ENCODE data around the gene TFCP2.

TFCP2 gene

DNA sequence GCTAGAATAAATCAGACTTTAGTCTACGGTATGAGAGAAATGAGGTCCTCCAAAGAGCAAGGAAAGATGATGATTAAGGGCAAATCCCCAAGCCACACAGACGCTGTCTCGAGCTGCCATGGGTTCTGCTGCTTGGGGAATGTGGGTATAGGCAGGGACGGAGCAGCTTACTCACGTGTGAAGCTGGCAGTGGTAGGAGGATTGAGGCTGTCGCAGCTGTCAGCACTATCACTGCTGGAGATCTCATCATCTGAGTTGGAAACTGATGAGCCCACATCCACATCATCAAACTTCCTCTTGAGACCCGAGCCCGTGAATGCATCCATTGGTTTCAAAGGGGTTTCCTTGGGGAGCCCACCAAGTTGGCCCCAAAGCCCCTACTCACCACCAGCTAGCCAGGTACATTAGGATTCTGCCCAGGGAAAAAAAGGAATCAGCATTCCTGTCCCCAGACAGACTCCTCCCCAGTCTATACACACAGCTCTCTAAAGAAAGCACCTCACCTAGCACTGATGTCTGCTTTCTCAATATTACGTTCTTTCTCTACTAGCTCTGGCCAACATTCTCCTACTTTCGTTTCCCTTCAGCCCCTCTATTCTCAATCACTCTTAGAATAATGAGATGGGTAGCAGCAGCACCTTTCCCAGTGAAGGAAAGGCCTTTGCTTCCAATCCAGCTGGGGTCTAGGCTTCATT, 96.6 kb downstream of the TFCP2 start:
- H3K27ac ChIP-seq (ENCODE audit: low read depth in 2 of 2, low read length in 2 of 2): no peak overlapping the region
- no peak overlapping the region for H3K4me3 ChIP-seq (ENCODE audit: low read length in 2 of 2)
- no peak overlapping the region for H3K9ac ChIP-seq (ENCODE audit: low read depth in 1 of 2, low read length in 2 of 2)
- H3K27me3 ChIP-seq (ENCODE audit: control insufficient read depth in 2 of 2, insufficient read depth in 2 of 2, low read length in 2 of 2): no peaks in the 10 kb centered on the region
- H3K4me1 ChIP-seq (ENCODE audit: control insufficient read depth in 2 of 2, insufficient read depth in 2 of 2, low read length in 2 of 2): peaks cover 0 to 3% of the 10 kb centered on the region in 2 donors
- H3K9me3 ChIP-seq (ENCODE audit: control insufficient read depth in 2 of 2, low read length in 2 of 2): no peaks in the 10 kb centered on the region
- H3K36me3 ChIP-seq (ENCODE audit: control insufficient read depth in 2 of 2, insufficient read depth in 2 of 2, low read length in 2 of 2): peaks cover 14 to 19% of the 10 kb centered on the region in 2 donors

DNA sequence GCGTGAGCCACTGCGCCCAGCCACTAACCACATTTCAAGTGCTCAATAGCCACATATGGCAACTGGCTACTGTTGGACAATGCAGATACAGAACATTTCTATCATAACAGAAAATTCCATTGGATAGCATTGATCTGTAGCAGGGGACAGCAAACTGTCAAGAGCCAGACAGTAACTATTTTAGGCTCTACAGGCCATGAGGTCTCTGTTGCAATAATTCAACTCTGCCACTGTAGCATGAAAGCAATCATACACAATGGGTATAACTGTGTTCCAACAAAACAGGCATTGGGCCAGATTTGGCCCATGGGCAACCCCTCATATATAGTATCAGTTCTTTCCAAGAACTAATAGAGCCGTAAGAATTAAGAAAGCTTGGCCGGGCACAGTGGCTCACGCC, 97.5 kb downstream of the TFCP2 start:
- Histone ChIP-seq H3K36me3 (ENCODE audit: control insufficient read depth in 2 of 2, insufficient read depth in 2 of 2, low read length in 2 of 2) (peaks cover 19 to 24% of the 10 kb centered on the region in 2 donors), H3K27me3 (ENCODE audit: control insufficient read depth in 2 of 2, insufficient read depth in 2 of 2, low read length in 2 of 2) (no peaks in the 10 kb centered on the region), H3K27ac (ENCODE audit: low read depth in 2 of 2, low read length in 2 of 2) (no peak overlapping the region), H3K4me1 (ENCODE audit: control insufficient read depth in 2 of 2, insufficient read depth in 2 of 2, low read length in 2 of 2) (peaks cover 0 to 3% of the 10 kb centered on the region in 2 donors), H3K9me3 (ENCODE audit: control insufficient read depth in 2 of 2, low read length in 2 of 2) (no peaks in the 10 kb centered on the region), H3K4me3 (ENCODE audit: low read length in 2 of 2) (no peak overlapping the region), H3K9ac (ENCODE audit: low read depth in 1 of 2, low read length in 2 of 2) (no peak overlapping the region)

- H3K9me3 ChIP-seq (ENCODE audit: control insufficient read depth in 2 of 2, low read length in 2 of 2): no peaks in the 10 kb centered on the region
- peaks cover 40 to 43% of the 10 kb centered on the region in 2 donors for H3K36me3 ChIP-seq (ENCODE audit: control insufficient read depth in 2 of 2, insufficient read depth in 2 of 2, low read length in 2 of 2)
- H3K27me3 ChIP-seq (ENCODE audit: control insufficient read depth in 2 of 2, insufficient read depth in 2 of 2, low read length in 2 of 2): no peaks in the 10 kb centered on the region
- H3K4me3 ChIP-seq (ENCODE audit: low read length in 2 of 2): no peak overlapping the region
- no peak overlapping the region for H3K27ac ChIP-seq (ENCODE audit: low read depth in 2 of 2, low read length in 2 of 2)
- H3K9ac ChIP-seq (ENCODE audit: low read depth in 1 of 2, low read length in 2 of 2): no peak overlapping the region
- H3K4me1 ChIP-seq (ENCODE audit: control insufficient read depth in 2 of 2, insufficient read depth in 2 of 2, low read length in 2 of 2): no peaks in the 10 kb centered on the region
Observed at GRCh38 chr12:51071663-51072062, 101.3 kb downstream of the TFCP2 start.

DNA sequence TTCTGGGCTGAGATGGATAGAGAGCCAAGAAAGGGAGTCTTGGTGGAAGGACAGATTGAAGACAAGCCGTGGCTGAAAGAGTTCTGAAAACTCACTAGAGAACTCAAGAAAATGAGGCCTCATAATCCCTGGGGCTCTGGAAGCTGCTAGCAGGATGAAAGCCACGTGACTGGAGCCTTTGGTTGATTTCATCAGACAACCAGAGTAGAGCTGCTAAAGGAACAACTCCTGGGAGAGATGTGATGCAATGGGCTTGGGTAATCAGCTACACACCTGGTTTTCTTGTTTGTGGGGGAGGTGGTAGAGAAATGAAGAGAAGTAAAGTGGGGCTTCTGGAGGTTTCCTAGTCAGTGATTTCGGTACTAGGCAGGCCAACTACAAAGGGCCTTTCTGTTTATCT, 102.9 kb downstream of the TFCP2 start:
- H3K9ac ChIP-seq (ENCODE audit: low read depth in 1 of 2, low read length in 2 of 2): no peak overlapping the region

GRCh38 chr12:51067771-51068170, 105.2 kb downstream of the TFCP2 start:
- H3K36me3 ChIP-seq (ENCODE audit: control insufficient read depth in 2 of 2, insufficient read depth in 2 of 2, low read length in 2 of 2): peaks cover 63 to 65% of the 10 kb centered on the region in 2 donors
- no peak overlapping the region for H3K9ac ChIP-seq (ENCODE audit: low read depth in 1 of 2, low read length in 2 of 2)
- H3K27me3 ChIP-seq (ENCODE audit: control insufficient read depth in 2 of 2, insufficient read depth in 2 of 2, low read length in 2 of 2): no peaks in the 10 kb centered on the region
- H3K4me1 ChIP-seq (ENCODE audit: control insufficient read depth in 2 of 2, insufficient read depth in 2 of 2, low read length in 2 of 2): no peaks in the 10 kb centered on the region
- H3K9me3 ChIP-seq (ENCODE audit: control insufficient read depth in 2 of 2, low read length in 2 of 2): no peaks in the 10 kb centered on the region
- no peak overlapping the region for H3K27ac ChIP-seq (ENCODE audit: low read depth in 2 of 2, low read length in 2 of 2)
- no peak overlapping the region for H3K4me3 ChIP-seq (ENCODE audit: low read length in 2 of 2)

More for the DNA sequence above, 102.9 kb downstream of the TFCP2 start:
- no peaks in the 10 kb centered on the region for H3K4me1 ChIP-seq (ENCODE audit: control insufficient read depth in 2 of 2, insufficient read depth in 2 of 2, low read length in 2 of 2)
- no peaks in the 10 kb centered on the region for H3K27me3 ChIP-seq (ENCODE audit: control insufficient read depth in 2 of 2, insufficient read depth in 2 of 2, low read length in 2 of 2)
- H3K9me3 ChIP-seq (ENCODE audit: control insufficient read depth in 2 of 2, low read length in 2 of 2): no peaks in the 10 kb centered on the region
- peaks cover 48 to 49% of the 10 kb centered on the region in 2 donors for H3K36me3 ChIP-seq (ENCODE audit: control insufficient read depth in 2 of 2, insufficient read depth in 2 of 2, low read length in 2 of 2)
- H3K27ac ChIP-seq (ENCODE audit: low read depth in 2 of 2, low read length in 2 of 2): no peak overlapping the region
- no peak overlapping the region for H3K4me3 ChIP-seq (ENCODE audit: low read length in 2 of 2)

DNA sequence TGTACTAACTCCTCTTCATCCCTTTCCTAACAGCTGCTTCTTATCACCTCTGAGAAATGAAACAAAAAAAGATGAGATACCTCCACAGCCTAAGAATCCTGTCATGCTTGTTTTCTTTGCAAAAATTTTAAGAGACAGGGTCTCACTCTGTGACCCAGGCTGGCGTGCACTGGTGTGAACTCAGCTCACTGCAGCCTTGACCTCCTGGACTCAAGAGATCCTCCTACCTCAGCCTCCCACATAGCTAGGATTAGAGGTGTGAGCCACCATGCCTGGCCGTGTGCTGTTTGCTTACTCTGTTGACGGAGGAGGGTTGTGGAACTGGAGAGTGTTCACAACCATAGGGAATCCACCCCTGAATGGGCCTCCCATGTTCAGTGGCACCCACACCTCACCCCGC, 105.7 kb downstream of the TFCP2 start:
- no peak overlapping the region for H3K4me3 ChIP-seq (ENCODE audit: low read length in 2 of 2)
- no peaks in the 10 kb centered on the region for H3K4me1 ChIP-seq (ENCODE audit: control insufficient read depth in 2 of 2, insufficient read depth in 2 of 2, low read length in 2 of 2)
- peaks cover 65 to 67% of the 10 kb centered on the region in 2 donors for H3K36me3 ChIP-seq (ENCODE audit: control insufficient read depth in 2 of 2, insufficient read depth in 2 of 2, low read length in 2 of 2)
- no peaks in the 10 kb centered on the region for H3K9me3 ChIP-seq (ENCODE audit: control insufficient read depth in 2 of 2, low read length in 2 of 2)
- no peak overlapping the region for H3K27ac ChIP-seq (ENCODE audit: low read depth in 2 of 2, low read length in 2 of 2)
- H3K9ac ChIP-seq (ENCODE audit: low read depth in 1 of 2, low read length in 2 of 2): no peak overlapping the region
- H3K27me3 ChIP-seq (ENCODE audit: control insufficient read depth in 2 of 2, insufficient read depth in 2 of 2, low read length in 2 of 2): no peaks in the 10 kb centered on the region

- Histone ChIP-seq H3K27me3 (ENCODE audit: control insufficient read depth in 2 of 2, insufficient read depth in 2 of 2, low read length in 2 of 2) (no peaks in the 10 kb centered on the region), H3K4me1 (ENCODE audit: control insufficient read depth in 2 of 2, insufficient read depth in 2 of 2, low read length in 2 of 2) (no peaks in the 10 kb centered on the region), H3K27ac (ENCODE audit: low read depth in 2 of 2, low read length in 2 of 2) (no peak overlapping the region), H3K36me3 (ENCODE audit: control insufficient read depth in 2 of 2, insufficient read depth in 2 of 2, low read length in 2 of 2) (peaks cover 56 to 69% of the 10 kb centered on the region in 2 donors), H3K9me3 (ENCODE audit: control insufficient read depth in 2 of 2, low read length in 2 of 2) (no peaks in the 10 kb centered on the region), H3K9ac (ENCODE audit: low read depth in 1 of 2, low read length in 2 of 2) (no peak overlapping the region), H3K4me3 (ENCODE audit: low read length in 2 of 2) (no peak overlapping the region)
Observed at GRCh38 chr12:51065530-51065929, 107.4 kb downstream of the TFCP2 start.

- H3K27me3 ChIP-seq (ENCODE audit: control insufficient read depth in 2 of 2, insufficient read depth in 2 of 2, low read length in 2 of 2): no peaks in the 10 kb centered on the region
- peaks cover 68 to 87% of the 10 kb centered on the region in 2 donors for H3K36me3 ChIP-seq (ENCODE audit: control insufficient read depth in 2 of 2, insufficient read depth in 2 of 2, low read length in 2 of 2)
- no peak overlapping the region for H3K4me3 ChIP-seq (ENCODE audit: low read length in 2 of 2)
- no peaks in the 10 kb centered on the region for H3K9me3 ChIP-seq (ENCODE audit: control insufficient read depth in 2 of 2, low read length in 2 of 2)
- H3K4me1 ChIP-seq (ENCODE audit: control insufficient read depth in 2 of 2, insufficient read depth in 2 of 2, low read length in 2 of 2): no peaks in the 10 kb centered on the region
- H3K27ac ChIP-seq (ENCODE audit: low read depth in 2 of 2, low read length in 2 of 2): no peak overlapping the region
- no peak overlapping the region for H3K9ac ChIP-seq (ENCODE audit: low read depth in 1 of 2, low read length in 2 of 2)
Observed at GRCh38 chr12:51062631-51063397, 110.1 kb downstream of the TFCP2 start.

DNA sequence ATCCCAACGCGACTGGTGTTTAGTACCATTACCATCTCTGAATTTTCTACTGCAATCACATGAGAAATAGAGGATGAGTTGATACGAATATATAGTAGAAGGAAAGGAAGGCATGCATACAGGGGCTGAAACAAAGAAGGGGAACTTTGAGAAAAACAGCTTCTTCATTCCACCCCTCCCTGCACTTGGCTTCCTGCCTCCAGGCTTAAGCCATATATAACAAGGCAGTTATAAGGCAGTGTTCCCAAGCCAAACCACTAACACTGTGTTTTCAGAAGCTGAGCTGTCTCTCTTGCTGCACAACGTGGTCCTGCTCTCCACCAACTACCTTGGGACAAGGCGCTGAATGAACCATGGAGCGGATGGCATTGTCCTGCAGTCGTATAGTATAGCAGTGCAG, 113.8 kb downstream of the TFCP2 start:
- Histone ChIP-seq H3K4me1 (ENCODE audit: control insufficient read depth in 2 of 2, insufficient read depth in 2 of 2, low read length in 2 of 2) (no peaks in the 10 kb centered on the region), H3K27me3 (ENCODE audit: control insufficient read depth in 2 of 2, insufficient read depth in 2 of 2, low read length in 2 of 2) (no peaks in the 10 kb centered on the region), H3K9me3 (ENCODE audit: control insufficient read depth in 2 of 2, low read length in 2 of 2) (no peaks in the 10 kb centered on the region), H3K36me3 (ENCODE audit: control insufficient read depth in 2 of 2, insufficient read depth in 2 of 2, low read length in 2 of 2) (peaks cover 62 to 85% of the 10 kb centered on the region in 2 donors), H3K27ac (ENCODE audit: low read depth in 2 of 2, low read length in 2 of 2) (no peak overlapping the region), H3K9ac (ENCODE audit: low read depth in 1 of 2, low read length in 2 of 2) (no peak overlapping the region), H3K4me3 (ENCODE audit: low read length in 2 of 2) (no peak overlapping the region)

DNA sequence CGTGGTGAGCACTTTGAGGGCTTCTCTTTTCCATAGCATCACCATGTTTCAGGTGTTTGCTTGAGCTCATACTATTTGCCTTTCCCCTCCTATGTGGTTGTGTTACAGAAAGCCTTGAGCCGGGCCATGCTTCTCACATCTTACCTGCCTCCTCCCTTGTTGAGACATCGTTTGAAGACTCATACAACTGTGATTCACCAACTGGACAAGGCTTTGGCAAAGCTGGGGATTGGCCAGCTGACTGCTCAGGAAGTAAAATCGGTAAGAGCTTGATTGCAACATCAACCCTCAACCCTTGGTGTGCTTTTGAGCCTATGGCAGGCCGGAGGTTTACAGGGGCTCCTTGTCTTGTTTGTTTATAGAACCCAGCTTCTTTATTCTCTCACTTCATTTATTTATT, 116.7 kb downstream of the TFCP2 start:
- Histone ChIP-seq H3K4me3 (ENCODE audit: low read length in 2 of 2) (no peak overlapping the region), H3K36me3 (ENCODE audit: control insufficient read depth in 2 of 2, insufficient read depth in 2 of 2, low read length in 2 of 2) (peaks cover 59 to 71% of the 10 kb centered on the region in 2 donors), H3K9me3 (ENCODE audit: control insufficient read depth in 2 of 2, low read length in 2 of 2) (no peaks in the 10 kb centered on the region), H3K9ac (ENCODE audit: low read depth in 1 of 2, low read length in 2 of 2) (no peak overlapping the region), H3K4me1 (ENCODE audit: control insufficient read depth in 2 of 2, insufficient read depth in 2 of 2, low read length in 2 of 2) (no peaks in the 10 kb centered on the region), H3K27me3 (ENCODE audit: control insufficient read depth in 2 of 2, insufficient read depth in 2 of 2, low read length in 2 of 2) (no peaks in the 10 kb centered on the region), H3K27ac (ENCODE audit: low read depth in 2 of 2, low read length in 2 of 2) (no peak overlapping the region)
